HUES6 (cell line): Measurements from ENCODE around the gene FBXO31.
A peak's percentile ranks its signal among the peaks of the same experiment; 100 is the strongest.
"Not testable (repeated sequence)": the region's sequence is repeated elsewhere in the genome, so short reads cannot be mapped to it uniquely, and the experiment has no call there.

Experiments used
- H3K27ac ChIP-seq: 2 replicates; pipeline ENCODE4 v1.7.0; 2013; ENCODE audit warnings: low read depth, mild to moderate bottlenecking, low read length, inconsistent platforms
- H3K27me3 ChIP-seq: 2 replicates; pipeline ENCODE4 v1.6.1; 2013; ENCODE audit warnings: low read length; ENCODE audit not compliant: control insufficient read depth, insufficient read depth
- H3K36me3 ChIP-seq: 2 replicates; pipeline ENCODE4 v1.6.1; 2013; ENCODE audit warnings: low read length; ENCODE audit not compliant: control insufficient read depth, insufficient read depth
- H3K4me1 ChIP-seq: 2 replicates; pipeline ENCODE4 v1.6.1; 2013; ENCODE audit warnings: low read length; ENCODE audit not compliant: control insufficient read depth, insufficient read depth
- H3K4me3 ChIP-seq: 2 replicates; pipeline ENCODE4 v1.5.1; 2013; ENCODE audit warnings: low read depth, low read length
- H3K9ac ChIP-seq: one replicate; pipeline ENCODE4 v1.6.1; 2013; ENCODE audit warnings: mild to moderate bottlenecking, low read length
- H3K9me3 ChIP-seq: 2 replicates; pipeline ENCODE4 v1.6.1; 2013; ENCODE audit warnings: low read depth, low read length; ENCODE audit not compliant: control insufficient read depth, insufficient read depth

Gene FBXO31

DNA sequence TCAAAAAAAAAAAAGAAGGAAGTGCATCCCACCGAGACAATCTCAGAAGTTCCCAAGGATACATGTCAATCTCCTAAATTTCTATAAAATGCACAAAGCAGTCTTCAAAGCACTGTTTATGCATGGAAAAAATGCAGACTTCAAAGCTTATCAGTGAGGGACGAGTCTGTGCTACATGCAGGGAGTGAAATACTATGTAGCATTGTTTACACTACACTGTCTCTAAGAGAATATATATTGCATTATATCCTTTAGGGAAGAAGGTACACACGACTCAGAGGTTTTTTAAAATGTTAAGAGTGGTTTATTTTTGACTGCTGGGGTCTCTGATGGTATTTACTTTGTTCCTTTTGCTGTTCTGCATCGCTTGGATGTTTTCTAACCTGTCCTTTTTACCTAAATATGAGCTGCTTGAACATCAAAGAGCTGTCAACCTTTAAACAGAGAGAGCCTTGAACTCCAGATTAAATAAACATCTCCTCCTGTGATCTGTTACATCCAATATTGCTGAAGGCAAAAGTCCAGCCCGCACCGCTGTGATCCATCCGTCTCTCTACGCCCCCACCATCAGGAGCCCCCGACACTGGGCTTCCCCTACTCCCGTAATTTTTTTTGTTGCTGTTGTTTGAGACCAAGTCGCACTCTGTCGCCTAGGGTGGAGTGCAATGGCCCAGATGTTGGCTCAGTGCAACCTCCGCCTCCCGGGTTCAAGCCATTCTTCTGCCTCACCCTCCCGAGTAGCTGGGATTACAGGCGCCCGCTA is 1.4 kb downstream of the FBXO31 start:
- peaks cover 4% of the 10 kb centered on the region; the same call in 1 of the 2 replicates for H3K9me3 ChIP-seq
- peaks cover 4% of the 10 kb centered on the region for H3K36me3 ChIP-seq
- H3K4me1 ChIP-seq: peaks cover 5% of the 10 kb centered on the region; the same call in 1 of the 2 replicates
- no peaks in the 10 kb centered on the region for H3K27me3 ChIP-seq
- no peak overlapping the region for H3K27ac ChIP-seq
- H3K4me3 ChIP-seq: peak overlapping the region; percentile 76
- H3K9ac ChIP-seq: peak overlapping the region; percentile 44

DNA sequence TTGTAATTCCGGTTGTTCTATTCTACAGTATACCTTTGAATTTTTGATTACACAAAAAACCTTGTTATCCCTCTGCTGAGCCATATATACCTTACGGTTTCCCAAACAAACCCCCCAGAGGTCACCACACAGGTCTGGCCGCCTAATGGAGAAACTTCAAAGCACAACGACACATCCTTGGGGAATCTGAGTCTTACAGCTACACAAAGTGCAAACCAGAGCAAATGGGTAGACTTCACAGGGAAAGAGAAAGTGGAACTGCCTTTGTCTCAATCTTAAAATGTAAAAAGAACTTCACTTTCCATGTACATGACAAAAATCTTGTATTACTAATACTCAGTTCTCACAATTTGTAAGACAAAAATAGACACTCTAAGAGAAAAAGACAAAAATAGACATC is 2.7 kb downstream of the FBXO31 start:
- Histone ChIP-seq H3K9ac (no peak overlapping the region), H3K27ac (no peak overlapping the region), H3K27me3 (no peaks in the 10 kb centered on the region), H3K4me3 (no peak overlapping the region), H3K36me3 (peaks cover 4% of the 10 kb centered on the region), H3K9me3 (peaks cover 4% of the 10 kb centered on the region; the same call in 1 of the 2 replicates), H3K4me1 (peaks cover 5% of the 10 kb centered on the region; the same call in 1 of the 2 replicates)

DNA sequence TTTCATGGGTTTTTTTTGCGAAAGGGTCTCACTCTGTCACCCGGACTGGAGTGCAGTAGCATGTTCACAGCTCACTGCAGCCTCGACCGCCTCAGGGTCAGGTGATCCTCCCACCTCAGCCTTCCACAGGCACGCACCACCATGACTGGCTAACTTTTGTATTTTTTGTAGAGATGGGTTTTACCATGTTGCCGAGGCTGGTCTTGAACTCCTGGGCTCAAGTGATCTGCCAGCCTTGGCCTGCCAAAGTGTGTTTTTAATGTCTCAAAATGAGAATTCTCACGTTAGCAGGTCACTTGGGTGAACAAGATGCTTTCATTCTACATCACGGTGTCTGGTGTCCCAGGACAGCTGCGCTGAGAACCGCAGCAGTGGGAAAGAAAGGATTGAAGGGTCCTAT is 3.2 kb downstream of the FBXO31 start:
- Histone ChIP-seq H3K27me3 (no peaks in the 10 kb centered on the region), H3K9ac (no peak overlapping the region), H3K4me1 (peaks cover 5% of the 10 kb centered on the region; the same call in 1 of the 2 replicates), H3K4me3 (no peak overlapping the region), H3K36me3 (peaks cover 4% of the 10 kb centered on the region), H3K27ac (no peak overlapping the region), H3K9me3 (peaks cover 4% of the 10 kb centered on the region; the same call in 1 of the 2 replicates)

DNA sequence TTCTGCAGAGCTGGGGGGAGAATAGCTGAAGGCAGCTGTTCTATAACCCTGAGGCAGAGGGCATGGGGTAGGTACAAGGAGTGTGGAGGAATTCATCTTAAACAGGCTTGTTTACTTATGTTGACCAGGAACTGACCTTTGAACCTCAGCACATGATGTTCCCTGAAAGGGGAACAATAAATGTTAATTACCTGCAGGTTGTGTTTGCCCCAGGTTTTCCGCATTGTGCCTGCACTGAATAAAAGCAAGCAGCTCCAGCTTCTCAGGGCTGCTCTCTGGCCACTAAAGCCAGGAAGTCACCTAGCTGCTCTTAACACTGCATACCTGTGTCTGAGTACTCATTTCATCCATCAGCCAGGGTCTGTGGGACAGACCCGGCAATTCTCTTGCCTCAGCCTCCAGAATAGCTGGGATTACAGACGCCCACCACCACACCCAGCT is 4.2 kb downstream of the FBXO31 start:
- not testable (repeated sequence) for H3K9me3 ChIP-seq, H3K9ac ChIP-seq, H3K4me3 ChIP-seq, H3K27me3 ChIP-seq, H3K36me3 ChIP-seq, H3K4me1 ChIP-seq, H3K27ac ChIP-seq

DNA sequence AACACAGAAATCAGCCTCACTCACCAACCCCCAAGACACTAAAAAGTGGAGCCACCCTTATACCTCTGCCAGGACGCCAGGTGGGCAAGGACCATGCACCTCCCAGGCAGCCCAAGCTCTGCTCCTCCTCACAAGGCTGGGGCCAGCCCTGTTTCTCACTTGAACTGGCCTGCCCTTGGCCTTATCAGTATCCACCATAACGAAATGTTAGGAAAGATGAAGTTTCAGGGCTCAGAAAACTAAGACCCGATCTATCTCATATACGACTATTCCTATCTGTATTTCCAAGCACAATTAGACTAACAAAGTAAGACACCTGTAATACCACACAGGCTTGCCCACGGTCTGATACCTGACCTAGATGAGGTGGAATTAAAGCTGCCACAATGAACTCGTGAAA is 6.9 kb downstream of the FBXO31 start:
- Histone ChIP-seq H3K4me3 (no peak overlapping the region), H3K9ac (no peak overlapping the region), H3K9me3 (peaks cover 4% of the 10 kb centered on the region; the same call in 1 of the 2 replicates), H3K36me3 (peaks cover 4% of the 10 kb centered on the region), H3K4me1 (no peaks in the 10 kb centered on the region; the same call in 1 of the 2 replicates), H3K27ac (no peak overlapping the region), H3K27me3 (no peaks in the 10 kb centered on the region)

DNA sequence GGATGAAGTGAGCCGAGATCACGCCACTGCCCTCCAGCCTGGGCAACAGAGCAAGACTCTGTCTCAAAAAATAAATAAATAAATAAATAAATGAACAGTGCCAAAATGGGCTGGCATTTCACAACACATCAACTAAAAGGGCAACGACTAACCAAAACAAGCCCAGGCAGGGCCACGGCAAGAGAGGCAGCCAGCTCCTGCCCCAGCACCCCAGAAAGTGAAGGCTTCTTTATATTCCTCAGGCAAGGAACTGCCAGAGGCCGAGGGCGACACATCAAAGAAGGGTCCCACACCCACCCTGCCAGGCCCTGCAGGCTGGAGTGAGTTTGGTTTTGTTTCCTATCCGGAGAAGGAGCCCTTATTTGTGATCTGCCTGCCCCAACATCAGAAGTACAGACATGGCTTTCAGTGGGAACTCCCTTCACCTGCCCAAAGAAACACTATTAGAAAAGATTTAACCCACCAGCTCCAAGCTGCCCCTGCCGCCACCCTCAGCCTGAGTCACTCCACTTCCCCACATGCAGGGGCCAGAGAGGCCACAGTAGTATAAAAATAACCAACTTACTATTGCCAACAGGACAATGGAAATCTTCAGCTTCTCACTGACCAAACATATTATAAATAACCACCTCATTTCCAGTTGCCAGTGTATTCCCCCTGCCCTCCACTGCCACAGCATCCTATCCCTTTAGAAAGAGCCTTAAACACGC is 8.0 kb downstream of the FBXO31 start:
- Histone ChIP-seq H3K4me1 (peaks cover 7% of the 10 kb centered on the region; the same call in 1 of the 2 replicates), H3K4me3 (no peak overlapping the region), H3K36me3 (peaks cover 4% of the 10 kb centered on the region), H3K9ac (no peak overlapping the region), H3K27ac (no peak overlapping the region), H3K9me3 (peaks cover 4% of the 10 kb centered on the region; the same call in 1 of the 2 replicates), H3K27me3 (no peaks in the 10 kb centered on the region)

DNA sequence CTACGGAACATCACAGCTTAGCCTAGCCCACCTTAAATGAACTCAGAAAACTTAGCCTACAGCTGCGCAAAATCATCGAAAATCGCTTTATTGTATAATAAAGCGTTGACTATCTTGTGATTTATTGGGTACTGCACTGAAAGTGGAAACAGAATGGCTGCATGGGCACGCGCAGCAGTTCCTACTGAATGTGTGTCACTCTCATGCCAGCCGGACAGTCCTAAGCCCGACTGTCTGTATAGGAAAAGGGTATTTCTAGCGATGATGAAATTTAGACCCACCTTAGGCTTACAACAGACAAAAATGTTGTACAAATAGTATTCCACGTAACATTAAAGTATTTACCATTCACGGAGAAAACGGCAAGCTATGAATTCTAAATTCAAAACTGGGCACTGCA is 9.3 kb downstream of the FBXO31 start:
- H3K36me3 ChIP-seq: peaks cover 4% of the 10 kb centered on the region
- H3K4me3 ChIP-seq: no peak overlapping the region
- H3K9ac ChIP-seq: no peak overlapping the region
- no peak overlapping the region for H3K27ac ChIP-seq
- peaks cover 13% of the 10 kb centered on the region; the same call in 1 of the 2 replicates for H3K4me1 ChIP-seq
- H3K27me3 ChIP-seq: no peaks in the 10 kb centered on the region
- peaks cover 4% of the 10 kb centered on the region; the same call in 1 of the 2 replicates for H3K9me3 ChIP-seq

DNA sequence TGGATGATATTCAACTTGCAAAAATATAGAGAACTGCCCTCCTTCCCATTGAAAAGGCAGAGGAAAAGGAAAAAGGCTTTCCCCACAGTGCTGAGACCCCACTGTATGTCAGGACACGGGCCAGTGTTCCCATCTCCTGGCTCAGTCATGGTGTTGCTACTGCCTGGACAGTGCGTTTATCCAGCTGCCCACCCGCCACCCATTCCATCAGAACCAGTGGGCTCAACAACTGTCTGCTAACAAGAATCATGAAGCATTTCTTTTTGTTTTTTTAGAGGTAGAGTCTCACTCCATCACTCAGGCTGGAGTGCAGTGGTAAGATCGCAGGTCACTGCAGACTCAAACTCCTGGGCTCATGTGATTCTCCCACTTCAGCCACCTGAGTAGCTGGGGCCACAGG is 11.3 kb downstream of the FBXO31 start:
- H3K9me3 ChIP-seq: no peaks in the 10 kb centered on the region
- H3K27me3 ChIP-seq: no peaks in the 10 kb centered on the region
- no peak overlapping the region for H3K4me3 ChIP-seq
- H3K27ac ChIP-seq: no peak overlapping the region
- peaks cover 4% of the 10 kb centered on the region for H3K36me3 ChIP-seq
- peaks cover 15% of the 10 kb centered on the region; the same call in 1 of the 2 replicates for H3K4me1 ChIP-seq
- H3K9ac ChIP-seq: no peak overlapping the region

DNA sequence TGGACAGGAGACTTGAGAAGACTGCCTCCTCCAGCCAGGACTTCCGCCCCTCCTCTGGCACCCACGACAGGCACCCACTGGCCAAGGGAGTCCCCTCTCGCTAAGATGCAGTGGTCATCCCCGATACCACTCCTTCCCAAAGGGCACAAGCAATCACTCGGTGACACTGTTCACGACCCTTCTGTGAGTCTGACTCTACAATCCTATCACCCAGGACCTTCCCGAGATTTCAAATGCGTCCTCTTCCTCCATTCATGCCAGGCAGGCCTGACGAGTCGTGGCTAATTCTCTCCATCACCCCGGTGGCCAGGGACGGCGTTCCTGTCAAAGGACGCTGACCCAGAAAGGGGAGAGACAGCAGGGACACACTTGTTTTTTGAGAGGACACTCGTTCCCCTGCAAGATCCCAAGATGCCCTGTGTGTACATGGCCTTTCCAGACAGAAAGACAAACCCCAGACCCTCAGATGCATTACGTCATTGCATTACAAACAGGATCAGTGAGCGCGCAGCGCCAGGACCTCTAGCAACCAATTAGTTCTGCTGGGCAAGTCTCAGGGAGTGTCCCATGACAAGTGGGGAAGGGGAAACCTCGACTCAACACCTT is 12.2 kb downstream of the FBXO31 start:
- Histone ChIP-seq H3K27ac (no peak overlapping the region), H3K9ac (no peak overlapping the region)

DNA sequence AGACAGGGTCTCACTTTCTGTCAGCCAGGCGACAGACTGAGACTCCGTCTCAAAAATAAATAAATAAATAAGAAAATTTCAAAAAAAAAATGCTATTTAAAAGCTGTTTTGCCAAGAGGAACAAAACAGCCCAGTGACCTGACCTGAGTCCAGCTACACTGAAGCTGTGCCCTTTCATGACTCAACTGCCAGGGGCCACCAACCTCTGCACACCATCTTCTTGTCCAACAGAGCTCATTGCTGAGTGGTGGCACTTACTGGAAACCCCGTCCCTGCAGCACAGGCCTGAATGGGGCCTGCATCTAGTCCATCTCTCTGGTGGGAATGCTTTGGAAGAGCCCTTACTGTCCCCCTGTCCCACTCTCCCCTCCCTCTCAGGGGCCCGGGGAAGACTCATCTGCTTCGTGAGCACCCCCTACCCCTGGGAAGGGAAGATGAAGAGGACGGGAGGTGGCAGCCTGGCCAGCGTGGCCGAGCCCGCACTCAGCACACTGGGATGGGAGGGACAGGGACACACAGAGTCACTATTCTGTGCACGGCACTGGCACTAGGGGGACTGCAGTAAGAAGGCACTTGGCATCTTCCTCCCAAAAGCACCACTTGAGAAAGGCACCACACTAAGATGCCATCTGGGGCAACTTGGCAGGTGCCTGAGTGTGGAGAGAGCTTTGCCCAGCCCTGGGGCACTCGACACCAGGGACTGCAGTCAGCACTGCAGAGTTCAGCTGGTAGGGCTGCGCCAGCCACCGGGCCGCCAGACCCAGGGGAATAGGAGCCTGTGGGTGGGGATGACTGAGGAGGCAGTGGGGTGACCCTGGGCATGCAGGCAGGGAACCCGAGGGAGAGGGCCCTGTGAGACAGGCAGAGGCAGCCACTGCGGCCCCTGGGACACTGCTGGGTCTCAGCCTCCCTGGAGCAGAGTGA is 13.5 kb downstream of the FBXO31 start:
- no peak overlapping the region for H3K27ac ChIP-seq
- H3K9me3 ChIP-seq: no peaks in the 10 kb centered on the region
- peaks cover 4% of the 10 kb centered on the region for H3K36me3 ChIP-seq
- H3K4me3 ChIP-seq: no peak overlapping the region
- H3K27me3 ChIP-seq: no peaks in the 10 kb centered on the region
- H3K4me1 ChIP-seq: peaks cover 15% of the 10 kb centered on the region; the same call in 1 of the 2 replicates
- no peak overlapping the region for H3K9ac ChIP-seq

More for the DNA sequence above, 12.2 kb downstream of the FBXO31 start:
- H3K4me3 ChIP-seq: no peak overlapping the region
- peaks cover 4% of the 10 kb centered on the region for H3K36me3 ChIP-seq
- peaks cover 15% of the 10 kb centered on the region; the same call in 1 of the 2 replicates for H3K4me1 ChIP-seq
- no peaks in the 10 kb centered on the region for H3K9me3 ChIP-seq
- no peaks in the 10 kb centered on the region for H3K27me3 ChIP-seq
